HUES64 (cell line): Measurements from ENCODE around the gene MYEOV.

Source experiments
- H3K27ac ChIP-seq: 2 replicates; pipeline ENCODE4 v1.7.0; 2013; ENCODE audit warnings: low read depth, low read length, inconsistent platforms
- H3K27me3 ChIP-seq: 2 replicates; pipeline ENCODE4 v1.6.1; 2013; ENCODE audit warnings: mild to moderate bottlenecking, low read length; ENCODE audit not compliant: insufficient read depth
- H3K36me3 ChIP-seq: 2 replicates; pipeline ENCODE4 v1.6.1; 2013; ENCODE audit warnings: mild to moderate bottlenecking, low read length; ENCODE audit not compliant: insufficient read depth
- H3K4me1 ChIP-seq: 2 replicates; pipeline ENCODE4 v1.6.1; 2013; ENCODE audit warnings: mild to moderate bottlenecking, low read length, moderate library complexity; ENCODE audit not compliant: insufficient read depth
- H3K4me3 ChIP-seq: 2 replicates; pipeline ENCODE4 v1.5.1; 2013; ENCODE audit warnings: mild to moderate bottlenecking, low read length, moderate library complexity
- H3K9ac ChIP-seq: 2 replicates; pipeline ENCODE4 v1.6.1; 2013; ENCODE audit warnings: mild to moderate bottlenecking, low read depth, low read length
- H3K9me3 ChIP-seq: 2 replicates; pipeline ENCODE4 v1.6.1; 2013; ENCODE audit warnings: low read depth, low read length; ENCODE audit not compliant: insufficient read depth
- WGBS: fragments of 150-250, 120-280 bp; methylation state at CpG from one replicate; pipeline ENCODE4 v1.1.7; 2013; ENCODE audit warnings: missing lambda C conversion rate; 5-methylcytosine and 5-hydroxymethylcytosine counted together

MYEOV gene

DNA sequence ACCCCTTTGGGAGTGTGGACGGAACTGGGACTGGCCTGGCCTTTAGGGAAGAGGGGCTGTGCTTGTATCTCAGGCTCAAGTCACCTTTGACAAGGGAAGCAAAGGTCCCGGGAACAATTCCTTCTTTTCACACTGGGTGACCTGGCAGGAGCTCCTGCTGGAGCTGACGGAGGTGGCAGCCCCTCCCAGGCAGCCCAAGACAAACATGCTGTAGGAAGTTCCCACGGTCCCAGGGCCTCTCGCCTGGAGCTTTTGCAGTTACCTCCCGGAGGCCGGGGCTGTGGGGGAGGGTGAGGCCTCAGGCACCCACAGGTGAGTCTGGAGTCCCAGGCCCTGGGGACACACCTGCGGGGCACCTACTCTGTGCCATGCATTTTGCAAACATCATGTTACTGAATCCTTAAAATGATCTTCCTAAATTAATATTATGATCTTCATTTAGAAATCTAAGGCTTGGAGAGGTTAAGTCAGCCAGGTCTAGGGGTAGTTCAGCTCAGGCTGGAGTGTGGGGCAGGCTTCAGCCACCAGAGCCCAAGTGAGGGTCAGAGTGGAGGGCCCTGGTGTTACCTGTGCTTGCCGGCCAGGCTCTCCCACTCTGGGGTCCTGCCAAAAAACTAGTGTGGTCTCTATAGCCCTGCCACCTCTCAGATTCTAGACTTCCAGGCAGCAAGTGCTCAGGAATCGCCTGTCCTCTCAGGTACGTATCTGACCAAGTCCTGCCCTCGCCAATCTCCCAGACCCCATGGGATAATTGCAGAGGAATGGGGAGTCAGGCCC is 15.7 kb upstream of the MYEOV start:
- H3K4me3 ChIP-seq, result no peak overlapping the region
- 77% methylated on average over 11 of the region's 12 CpGs for WGBS
- H3K4me1 ChIP-seq, result no peaks in the 10 kb centered on the region
- no peak overlapping the region for H3K27ac ChIP-seq
- H3K9ac ChIP-seq, result no peak overlapping the region
- no peaks in the 10 kb centered on the region for H3K9me3 ChIP-seq
- no peaks in the 10 kb centered on the region for H3K27me3 ChIP-seq
- H3K36me3 ChIP-seq, result no peaks in the 10 kb centered on the region

DNA sequence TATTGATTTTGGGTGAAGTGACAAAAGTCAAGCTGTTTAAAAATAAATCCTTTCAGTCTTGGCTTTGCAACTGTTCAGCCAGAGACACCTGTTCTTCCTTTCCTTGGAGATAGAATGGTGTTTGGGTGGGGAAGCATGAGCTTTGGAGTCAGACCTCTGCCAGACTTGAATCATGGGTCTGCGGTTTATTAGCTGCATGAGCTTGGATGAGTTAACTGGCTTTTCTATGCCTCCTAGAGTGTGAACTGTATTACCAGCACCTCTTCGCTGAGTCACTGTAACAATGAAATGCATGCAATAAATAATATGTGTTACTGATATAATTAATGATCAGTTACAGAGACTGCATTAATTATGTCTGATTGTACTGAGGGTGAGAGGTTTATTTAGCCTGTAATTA is 13.5 kb upstream of the MYEOV start:
- Histone ChIP-seq H3K27ac (no peak overlapping the region), H3K9ac (no peak overlapping the region), H3K27me3 (no peaks in the 10 kb centered on the region), H3K4me3 (no peak overlapping the region), H3K36me3 (no peaks in the 10 kb centered on the region), H3K9me3 (no peaks in the 10 kb centered on the region), H3K4me1 (no peaks in the 10 kb centered on the region)
- WGBS, result 96% methylated on average over 1 of the region's 2 CpGs

- H3K27me3 ChIP-seq, result no peaks in the 10 kb centered on the region
- H3K36me3 ChIP-seq, result no peaks in the 10 kb centered on the region
- no peaks in the 10 kb centered on the region for H3K4me1 ChIP-seq
- H3K9me3 ChIP-seq, result no peaks in the 10 kb centered on the region
- H3K4me3 ChIP-seq, result no peak overlapping the region
- no peak overlapping the region for H3K9ac ChIP-seq
- H3K27ac ChIP-seq, result no peak overlapping the region
- 81% methylated on average over 6 of the region's 6 CpGs for WGBS
Observed at GRCh38 chr11:69280994-69281393, 13.0 kb upstream of the MYEOV start.

DNA sequence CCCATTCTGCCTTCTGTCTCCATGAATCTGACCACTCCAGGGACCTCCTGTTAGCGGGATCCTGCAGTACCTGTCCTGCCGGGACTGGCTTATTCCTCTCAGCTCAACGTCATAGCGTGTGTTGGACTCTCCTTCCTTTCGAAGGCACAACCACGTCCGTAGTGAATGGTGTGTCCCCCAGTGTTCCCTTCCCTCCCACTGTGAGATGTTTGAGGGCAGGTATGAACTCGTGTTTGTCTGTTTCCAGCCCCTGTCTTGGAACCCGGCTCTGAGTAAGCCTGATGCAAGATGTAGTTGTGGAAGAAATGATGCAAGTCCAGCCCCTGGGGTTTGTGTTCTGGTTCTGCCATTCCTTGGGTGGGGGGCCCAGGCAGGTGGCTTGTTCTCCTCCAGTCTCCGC is 10.5 kb upstream of the MYEOV start:
- no peaks in the 10 kb centered on the region for H3K36me3 ChIP-seq
- H3K27ac ChIP-seq, result no peak overlapping the region
- no peak overlapping the region for H3K4me3 ChIP-seq
- 91% methylated on average over 10 of the region's 10 CpGs for WGBS
- H3K27me3 ChIP-seq, result no peaks in the 10 kb centered on the region
- peaks cover 14% of the 10 kb centered on the region for H3K4me1 ChIP-seq
- H3K9me3 ChIP-seq, result no peaks in the 10 kb centered on the region
- no peak overlapping the region for H3K9ac ChIP-seq

- 85% methylated on average over 9 of the region's 9 CpGs for WGBS
Observed at GRCh38 chr11:69284081-69284511, 9.9 kb upstream of the MYEOV start.

GRCh38 chr11:69285091-69285490 is 8.9 kb upstream of the MYEOV start:
- H3K4me3 ChIP-seq, result no peak overlapping the region
- H3K9ac ChIP-seq, result no peak overlapping the region
- no peaks in the 10 kb centered on the region for H3K36me3 ChIP-seq
- H3K9me3 ChIP-seq, result no peaks in the 10 kb centered on the region
- peaks cover 14% of the 10 kb centered on the region for H3K4me1 ChIP-seq
- 93% methylated on average over 11 of the region's 11 CpGs for WGBS
- H3K27me3 ChIP-seq, result no peaks in the 10 kb centered on the region
- no peak overlapping the region for H3K27ac ChIP-seq

More at GRCh38 chr11:69284081-69284511, 9.9 kb upstream of the MYEOV start:
- Histone ChIP-seq H3K4me1 (peaks cover 14% of the 10 kb centered on the region), H3K27ac (no peak overlapping the region), H3K27me3 (no peaks in the 10 kb centered on the region), H3K9me3 (no peaks in the 10 kb centered on the region), H3K4me3 (no peak overlapping the region), H3K36me3 (no peaks in the 10 kb centered on the region), H3K9ac (no peak overlapping the region)

DNA sequence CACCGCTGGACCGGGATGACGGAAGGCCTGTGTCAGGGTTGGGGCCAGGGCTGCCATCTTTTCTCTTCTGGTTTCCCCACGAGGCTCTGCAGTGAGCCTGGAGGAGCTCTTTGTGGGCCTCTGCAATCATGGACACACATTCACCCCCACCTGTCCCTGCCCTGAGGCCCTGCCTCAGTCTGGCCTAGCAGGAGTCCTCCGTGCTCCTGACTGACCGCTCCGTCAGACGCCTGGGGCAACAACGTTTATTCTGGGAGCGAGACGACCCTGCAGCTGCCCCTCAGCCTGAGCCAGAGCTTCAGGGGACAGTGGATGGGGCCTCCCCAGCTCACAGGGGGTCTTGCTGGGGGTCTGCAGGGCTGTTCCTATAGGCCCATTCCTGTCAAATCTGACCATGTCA is 8.2 kb upstream of the MYEOV start:
- H3K4me3 ChIP-seq, result no peak overlapping the region
- peaks cover 14% of the 10 kb centered on the region for H3K4me1 ChIP-seq
- H3K9me3 ChIP-seq, result no peaks in the 10 kb centered on the region
- H3K9ac ChIP-seq, result no peak overlapping the region
- H3K27ac ChIP-seq, result no peak overlapping the region
- WGBS, result 87% methylated on average over 11 of the region's 11 CpGs
- H3K36me3 ChIP-seq, result no peaks in the 10 kb centered on the region
- no peaks in the 10 kb centered on the region for H3K27me3 ChIP-seq

DNA sequence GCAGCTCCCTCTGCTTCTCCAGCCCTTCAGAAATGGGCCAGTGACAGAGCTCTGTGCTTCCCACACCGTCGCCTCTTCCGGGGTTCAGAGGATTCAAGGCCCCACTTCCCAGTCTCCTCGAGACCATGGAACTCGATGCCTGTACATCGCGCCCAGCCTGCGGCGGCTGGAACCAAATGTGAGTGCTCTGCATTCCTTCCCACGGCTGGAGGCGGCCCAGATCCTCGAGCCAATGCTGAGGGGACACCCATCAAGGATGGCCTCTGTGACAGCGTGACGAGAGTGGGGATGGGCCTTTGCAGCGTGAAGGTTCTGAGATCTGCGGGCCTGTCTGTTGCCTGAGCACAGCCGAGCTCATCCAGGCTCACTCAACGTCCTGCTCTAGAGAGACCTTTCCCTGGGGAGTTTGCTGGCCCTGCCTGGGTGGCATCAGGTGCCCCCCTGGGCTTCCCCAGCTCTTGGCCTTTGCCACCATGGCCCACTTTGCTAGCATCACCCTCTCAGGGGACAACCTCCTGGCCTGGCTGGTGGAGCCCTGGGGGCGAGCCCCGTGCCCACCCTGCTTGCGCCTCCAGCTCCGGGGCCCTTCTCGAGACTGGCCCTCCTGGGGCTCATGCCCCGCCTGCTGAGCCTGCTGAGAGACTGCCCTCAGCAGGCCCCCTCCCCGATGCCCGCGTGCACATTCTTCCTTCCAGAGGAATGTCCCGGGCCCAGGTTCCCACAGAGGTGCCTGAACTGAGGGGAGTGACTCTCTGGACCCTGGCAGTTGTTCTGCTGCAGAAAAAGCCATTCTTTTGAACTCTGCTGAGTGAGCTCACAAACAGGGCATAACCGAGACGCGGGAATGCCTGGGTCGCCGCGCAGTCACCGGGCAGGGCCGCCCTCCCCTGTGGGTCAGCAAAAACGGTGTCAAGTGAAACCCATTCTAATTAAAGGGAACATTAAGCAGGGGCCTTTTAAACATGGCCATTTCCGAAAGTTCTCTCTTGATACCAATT is 7.3 kb upstream of the MYEOV start:
- H3K27ac ChIP-seq, result no peak overlapping the region; the same call in 1 of the 2 replicates
- 62% methylated on average over 37 of the region's 38 CpGs for WGBS
- peaks cover 14% of the 10 kb centered on the region for H3K4me1 ChIP-seq
- H3K27me3 ChIP-seq, result no peaks in the 10 kb centered on the region
- no peak overlapping the region for H3K4me3 ChIP-seq
- no peaks in the 10 kb centered on the region for H3K9me3 ChIP-seq
- no peak overlapping the region for H3K9ac ChIP-seq
- no peaks in the 10 kb centered on the region for H3K36me3 ChIP-seq

DNA sequence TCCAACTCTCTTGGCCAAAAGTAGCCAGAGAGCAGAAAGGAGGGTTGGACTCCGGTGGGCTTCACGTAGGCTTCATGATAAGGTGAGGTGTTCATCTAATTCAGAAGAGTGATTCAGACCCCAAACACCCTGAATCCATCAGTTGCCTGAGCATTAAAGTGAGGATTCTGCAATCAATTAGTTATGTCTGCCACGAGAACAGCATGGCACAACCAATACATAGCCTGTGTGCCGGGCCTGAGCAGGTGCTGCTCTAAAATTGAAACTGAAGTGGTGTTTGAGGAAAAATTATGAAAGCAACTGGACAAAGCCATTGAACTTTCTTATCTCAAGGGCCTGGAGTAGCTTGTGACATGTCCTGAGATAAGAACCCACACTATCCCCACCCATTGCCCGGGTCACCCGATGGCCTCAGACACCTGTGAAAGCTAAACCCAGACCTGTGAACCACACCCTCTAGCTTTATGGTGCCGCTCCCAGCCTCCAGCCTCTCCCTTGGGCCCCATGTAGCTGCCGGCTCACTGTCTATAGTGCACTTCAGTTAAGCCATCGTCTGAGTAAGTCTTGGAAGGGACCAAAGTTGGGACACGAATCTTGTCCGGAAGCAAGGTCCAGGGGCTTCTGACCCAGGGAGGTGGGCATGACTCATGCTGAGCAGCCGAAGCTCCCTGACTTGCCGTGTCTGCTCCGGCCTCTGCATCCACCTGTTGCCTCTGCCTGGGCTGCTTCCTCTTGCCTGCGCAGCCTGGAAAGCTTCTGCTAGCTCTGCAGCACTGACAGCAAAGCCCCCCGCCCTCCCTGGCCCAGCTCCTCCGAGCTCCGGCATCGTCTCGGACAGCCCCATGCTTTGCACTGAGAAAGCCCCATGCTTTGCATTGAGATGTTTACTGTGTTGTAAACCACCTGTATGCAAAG is 5.7 kb upstream of the MYEOV start:
- Histone ChIP-seq H3K27me3 (no peaks in the 10 kb centered on the region), H3K9ac (no peak overlapping the region), H3K9me3 (no peaks in the 10 kb centered on the region), H3K4me3 (no peak overlapping the region), H3K36me3 (no peaks in the 10 kb centered on the region), H3K4me1 (peaks cover 17% of the 10 kb centered on the region), H3K27ac (no peak overlapping the region)
- WGBS, result 89% methylated on average over 20 of the region's 20 CpGs

- WGBS, result 56% methylated on average over 2 of the region's 2 CpGs
- Histone ChIP-seq H3K4me3 (no peak overlapping the region), H3K9me3 (no peaks in the 10 kb centered on the region), H3K27ac (no peak overlapping the region), H3K9ac (no peak overlapping the region), H3K27me3 (no peaks in the 10 kb centered on the region), H3K4me1 (peaks cover 17% of the 10 kb centered on the region), H3K36me3 (no peaks in the 10 kb centered on the region)
Observed at GRCh38 chr11:69288883-69289242, 5.1 kb upstream of the MYEOV start.
